Astrocyte (in vitro differentiated cells and primary cell): ENCODE results near the gene FHIT. TPM values are rescaled to one million over a fixed set of nuclear protein-coding genes. Genes with fewer than 3 reads are reported as not detected.

Experiments used
- DNase-seq: peaks from one replicate; pipeline ENCODE4 v3.0.0-alpha.2; 2010; ENCODE audit warnings: low read depth
- FAIRE-seq: peaks from 2 replicates; lab custom pipeline; 2011; peaks lifted over from hg19 to GRCh38; lab: Jason Lieb, UNC
- H2AFZ ChIP-seq: 2 replicates; pipeline ENCODE4 v1.6.0; 2012; ENCODE audit warnings: low read depth, low read length, inconsistent platforms
- H3K27ac ChIP-seq: 2 replicates; pipeline ENCODE4 v1.5.1; 2011; ENCODE audit warnings: low read depth, low read length, inconsistent platforms
- H3K27me3 ChIP-seq: 2 replicates; pipeline ENCODE4 v1.6.0; 2011; ENCODE audit warnings: low read length, inconsistent platforms; ENCODE audit not compliant: insufficient read depth
- H3K36me3 ChIP-seq: 2 replicates; pipeline ENCODE4 v1.5.1; 2011; ENCODE audit warnings: low read length, inconsistent platforms; ENCODE audit not compliant: insufficient read depth
- H3K4me1 ChIP-seq: 2 replicates; pipeline ENCODE4 v1.5.1; 2011; ENCODE audit warnings: low read length, inconsistent platforms; ENCODE audit not compliant: insufficient read depth
- H3K4me2 ChIP-seq: 2 replicates; pipeline ENCODE4 v1.6.0; 2012; ENCODE audit warnings: low read length, inconsistent platforms
- H3K4me3 ChIP-seq: 2 replicates; pipeline ENCODE4 v1.5.1; 2011; ENCODE audit warnings: low read depth, mild to moderate bottlenecking, low read length, inconsistent platforms; ENCODE audit not compliant: insufficient read depth
- H3K79me2 ChIP-seq: 2 replicates; pipeline ENCODE4 v1.6.0; 2012; ENCODE audit warnings: mild to moderate bottlenecking, low read length, inconsistent platforms; ENCODE audit not compliant: insufficient read depth
- H3K9ac ChIP-seq: 2 replicates; pipeline ENCODE4 v1.6.0; 2012; ENCODE audit warnings: mild to moderate bottlenecking, low read length, inconsistent platforms
- H3K9me3 ChIP-seq: 2 replicates; pipeline ENCODE4 v1.5.1; 2012; ENCODE audit warnings: low read depth, mild to moderate bottlenecking, low read length, inconsistent platforms; ENCODE audit not compliant: insufficient read depth
- H4K20me1 ChIP-seq: 2 replicates; pipeline ENCODE4 v1.6.0; 2012; ENCODE audit warnings: low read length, inconsistent platforms; ENCODE audit not compliant: insufficient read depth
- H3K27ac Mint-ChIP-seq: one replicate; pipeline ENCODE4 v1.8.0; 2021; ENCODE audit warnings: mild to moderate bottlenecking, mixed read lengths; ENCODE audit not compliant: unreplicated experiment
- H3K27me3 Mint-ChIP-seq: one replicate; pipeline ENCODE4 v1.8.0; 2021; ENCODE audit warnings: low read depth, mixed read lengths; ENCODE audit not compliant: unreplicated experiment
- H3K36me3 Mint-ChIP-seq: one replicate; pipeline ENCODE4 v1.8.0; 2021; ENCODE audit warnings: low read depth, mixed read lengths; ENCODE audit not compliant: unreplicated experiment
- H3K4me1 Mint-ChIP-seq: one replicate; pipeline ENCODE4 v1.8.0; 2021; ENCODE audit warnings: low read depth, mixed read lengths; ENCODE audit not compliant: unreplicated experiment
- H3K4me3 Mint-ChIP-seq: one replicate; pipeline ENCODE4 v1.8.0; 2021; ENCODE audit warnings: mild to moderate bottlenecking, moderate library complexity, mixed read lengths; ENCODE audit not compliant: unreplicated experiment
- H3K9me3 Mint-ChIP-seq: one replicate; pipeline ENCODE4 v1.8.0; 2021; ENCODE audit warnings: mild to moderate bottlenecking, mixed read lengths; ENCODE audit not compliant: unreplicated experiment
- EZH2 ChIP-seq: IDR thresholded peaks from 2 replicates; pipeline ENCODE4 v1.6.1; 2012; ENCODE audit warnings: mild to moderate bottlenecking, low read length, inconsistent platforms; ENCODE audit not compliant: insufficient read depth
- total RNA-seq: library from RNA; stranded (reverse); gene quantifications from 2 replicates; pipeline ENCODE4 v1.2.1, GENCODE V29; 2021
- TF ChIP-seq, protein P1 (sequence below): IDR thresholded peaks from 2 replicates; pipeline ENCODE4 v1.5.1; 2011; ENCODE audit warnings: low read depth, mild to moderate bottlenecking, inconsistent platforms, low read length, moderate library complexity; ENCODE audit not compliant: insufficient read depth

Gene FHIT
- total RNA-seq, 1 donor from 2014 or later: 6.7 TPM

DNA sequence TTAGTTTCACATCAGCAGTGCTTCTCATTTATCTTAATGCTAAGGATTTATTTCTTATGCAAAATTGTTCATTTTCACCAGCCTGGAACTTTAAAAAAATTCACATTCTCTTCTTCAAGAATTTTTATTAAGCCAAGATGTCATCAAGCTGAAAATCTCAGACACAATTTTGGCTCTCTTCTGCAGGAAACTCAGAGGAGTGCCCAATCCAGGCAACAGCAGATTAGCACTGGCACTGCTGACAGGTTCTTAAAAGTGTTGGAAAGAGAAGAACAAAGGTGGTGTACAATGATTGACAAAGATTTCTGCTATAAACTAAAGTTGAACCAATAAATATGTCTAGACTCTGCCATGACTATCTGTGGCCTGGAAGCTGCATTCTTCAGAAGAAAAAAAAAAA, 479.5 kb downstream of the FHIT start:
- no peaks in the 10 kb centered on the region for H3K4me1 Mint-ChIP-seq
- FAIRE-seq (no peak), DNase-seq (no peak)
- peaks cover 3% of the 10 kb centered on the region for H3K9me3 ChIP-seq
- H3K4me2 ChIP-seq: no peak overlapping the region
- H3K27ac ChIP-seq: no peak overlapping the region
- H3K27me3 ChIP-seq: no peaks in the 10 kb centered on the region
- no peak overlapping the region for H3K4me3 ChIP-seq
- H3K4me1 ChIP-seq: no peaks in the 10 kb centered on the region
- H3K36me3 ChIP-seq: no peaks in the 10 kb centered on the region
- TF ChIP-seq EZH2: no peak
- TF ChIP-seq, protein P1, sequence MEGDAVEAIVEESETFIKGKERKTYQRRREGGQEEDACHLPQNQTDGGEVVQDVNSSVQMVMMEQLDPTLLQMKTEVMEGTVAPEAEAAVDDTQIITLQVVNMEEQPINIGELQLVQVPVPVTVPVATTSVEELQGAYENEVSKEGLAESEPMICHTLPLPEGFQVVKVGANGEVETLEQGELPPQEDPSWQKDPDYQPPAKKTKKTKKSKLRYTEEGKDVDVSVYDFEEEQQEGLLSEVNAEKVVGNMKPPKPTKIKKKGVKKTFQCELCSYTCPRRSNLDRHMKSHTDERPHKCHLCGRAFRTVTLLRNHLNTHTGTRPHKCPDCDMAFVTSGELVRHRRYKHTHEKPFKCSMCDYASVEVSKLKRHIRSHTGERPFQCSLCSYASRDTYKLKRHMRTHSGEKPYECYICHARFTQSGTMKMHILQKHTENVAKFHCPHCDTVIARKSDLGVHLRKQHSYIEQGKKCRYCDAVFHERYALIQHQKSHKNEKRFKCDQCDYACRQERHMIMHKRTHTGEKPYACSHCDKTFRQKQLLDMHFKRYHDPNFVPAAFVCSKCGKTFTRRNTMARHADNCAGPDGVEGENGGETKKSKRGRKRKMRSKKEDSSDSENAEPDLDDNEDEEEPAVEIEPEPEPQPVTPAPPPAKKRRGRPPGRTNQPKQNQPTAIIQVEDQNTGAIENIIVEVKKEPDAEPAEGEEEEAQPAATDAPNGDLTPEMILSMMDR: no peak
- no peaks in the 10 kb centered on the region for H4K20me1 ChIP-seq
- H2AFZ ChIP-seq: no peak overlapping the region
- no peak overlapping the region for H3K9ac ChIP-seq
- no peaks in the 10 kb centered on the region for H3K79me2 ChIP-seq
- peaks cover 15% of the 10 kb centered on the region for H3K9me3 Mint-ChIP-seq
- H3K4me3 Mint-ChIP-seq: no peak overlapping the region
- no peak overlapping the region for H3K27ac Mint-ChIP-seq
- H3K27me3 Mint-ChIP-seq: no peaks in the 10 kb centered on the region
- no peaks in the 10 kb centered on the region for H3K36me3 Mint-ChIP-seq

DNA sequence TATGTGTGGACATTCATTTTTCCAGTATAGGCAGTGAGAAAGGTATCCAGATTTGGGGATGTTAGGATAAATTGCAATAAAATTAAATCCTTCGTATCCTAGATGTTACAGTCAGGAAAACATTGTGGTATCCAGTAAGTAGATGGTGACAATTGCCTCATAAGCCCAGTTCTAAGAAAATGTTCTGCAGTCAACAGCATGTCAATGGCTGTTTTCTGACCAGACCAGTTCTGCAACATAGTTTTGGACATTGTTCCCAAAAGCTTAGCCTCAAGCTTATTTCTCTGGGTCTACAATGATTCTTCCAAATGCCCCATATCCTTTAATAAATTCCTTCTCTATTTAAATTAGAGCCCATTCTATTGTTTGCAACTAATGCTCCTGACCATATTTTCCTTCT, 480.7 kb downstream of the FHIT start:
- Mint-ChIP-seq H3K9me3 (peaks cover 7% of the 10 kb centered on the region), H3K36me3 (no peaks in the 10 kb centered on the region), H3K27ac (no peak overlapping the region), H3K27me3 (no peaks in the 10 kb centered on the region), H3K4me3 (no peak overlapping the region), H3K4me1 (no peaks in the 10 kb centered on the region)
- Histone ChIP-seq H3K4me2 (no peak overlapping the region), H3K4me3 (no peak overlapping the region), H3K27me3 (no peaks in the 10 kb centered on the region), H3K4me1 (no peaks in the 10 kb centered on the region), H3K36me3 (no peaks in the 10 kb centered on the region), H2AFZ (no peak overlapping the region), H4K20me1 (no peaks in the 10 kb centered on the region), H3K9ac (no peak overlapping the region), H3K27ac (no peak overlapping the region), H3K9me3 (no peaks in the 10 kb centered on the region), H3K79me2 (no peaks in the 10 kb centered on the region)
- FAIRE-seq: no peak
- no peak for DNase-seq
- TF ChIP-seq EZH2: no peak
- TF ChIP-seq, protein P1: no peak

DNA sequence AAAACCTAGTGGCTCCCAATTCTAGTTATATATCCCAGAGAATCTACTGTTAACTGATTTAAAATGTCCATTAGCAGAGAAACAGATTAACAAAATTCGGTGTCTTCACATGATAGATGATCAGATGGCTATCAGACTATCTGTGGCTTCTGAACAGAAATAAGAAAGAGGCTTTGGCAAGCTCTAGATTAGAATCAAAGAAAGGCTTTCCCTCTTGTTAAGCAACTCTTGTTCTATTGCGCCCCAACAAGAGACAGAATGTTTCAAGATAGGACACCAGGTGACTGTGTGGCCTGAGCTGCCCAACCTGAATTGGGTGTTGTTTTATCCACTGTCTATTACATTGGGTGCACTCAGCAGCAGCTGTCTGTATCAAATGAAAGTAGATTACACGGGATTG, 483.7 kb downstream of the FHIT start:
- no peaks in the 10 kb centered on the region for H3K36me3 ChIP-seq
- no peak overlapping the region for H3K4me3 ChIP-seq
- no peak overlapping the region for H3K4me2 ChIP-seq
- H4K20me1 ChIP-seq: no peaks in the 10 kb centered on the region
- H2AFZ ChIP-seq: no peak overlapping the region
- DNase-seq: no peak
- no peaks in the 10 kb centered on the region for H3K4me1 ChIP-seq
- TF ChIP-seq, protein P1: no peak
- TF ChIP-seq EZH2: no peak
- no peak overlapping the region for H3K27ac Mint-ChIP-seq
- no peak overlapping the region for H3K4me3 Mint-ChIP-seq
- H3K27ac ChIP-seq: no peak overlapping the region
- H3K36me3 Mint-ChIP-seq: no peaks in the 10 kb centered on the region
- no peaks in the 10 kb centered on the region for H3K27me3 ChIP-seq
- no peak overlapping the region for H3K9ac ChIP-seq
- no peaks in the 10 kb centered on the region for H3K4me1 Mint-ChIP-seq
- no peaks in the 10 kb centered on the region for H3K27me3 Mint-ChIP-seq
- H3K9me3 Mint-ChIP-seq: no peaks in the 10 kb centered on the region
- no peaks in the 10 kb centered on the region for H3K9me3 ChIP-seq
- no peaks in the 10 kb centered on the region for H3K79me2 ChIP-seq
- FAIRE-seq: no peak
